T-helper 1 cell treated with Interleukin-12 subunit alpha and Interleukin-12 subunit beta and Interleukin-4 antibody, amounts not matched to agents 30 ng/mL and 1 ng/mL, for 36 hours (primary cell): ENCODE results near the gene C5orf15. TPM values are rescaled to one million over a fixed set of nuclear protein-coding genes. Genes with fewer than 3 reads are reported as not detected.

Experiments
- total RNA-seq: library from RNA; stranded (reverse); gene quantifications from 2 replicates; pipeline ENCODE4 v1.2.3, GENCODE V29; 2022

C5orf15 gene
- total RNA-seq, 1 donor from 2014 or later: 31.7 TPM

Other genes starting within 250 kb of the C5orf15 start
- gene VDAC1, start 36.4 kb upstream of the C5orf15 start, total RNA-seq: 237 and 243 TPM in 2 replicates
- gene TCF7, start 146.1 kb upstream of the C5orf15 start, total RNA-seq: 107 and 110 TPM in 2 replicates
- gene SKP1, start 208.3 kb upstream of the C5orf15 start, total RNA-seq: 213 and 229 TPM in 2 replicates